ENCODE measurements around the gene PCDHA13.
"Not testable (repeated sequence)": the region's sequence is repeated elsewhere in the genome, so short reads cannot be mapped to it uniquely, and the experiment has no call there.

The PCDHA13 gene

GRCh38 chr5:140868721-140869554 lies 13.0 kb upstream of the PCDHA13 start, which contains the start of gene PCDHA11:
Gene PCDHA11, plus strand, starts transcription at chr5:140868957. Its CDS starts 147 bp downstream, at chr5:140869104.
- DNase-seq = no peak

- no peak for DNase-seq
Observed at GRCh38 chr5:140869555-140869886, 12.4 kb upstream of the PCDHA13 start.

GRCh38 chr5:140870221-140871201 lies 11.4 kb upstream of the PCDHA13 start:
- DNase-seq = no peak

GRCh38 chr5:140875085-140876065 lies 6.5 kb upstream of the PCDHA13 start, which contains the start of gene PCDHA12:
Gene PCDHA12, plus strand, starts transcription at chr5:140875308. Its CDS starts 165 bp downstream, at chr5:140875473.
- no peak for DNase-seq

GRCh38 chr5:140876541-140877261 lies 5.2 kb upstream of the PCDHA13 start:
- DNase-seq = not testable (repeated sequence)

GRCh38 chr5:140877262-140877581 lies 4.7 kb upstream of the PCDHA13 start:
- DNase-seq = no peak

- DNase-seq = no peak
Observed at GRCh38 chr5:140882591-140882899, 621 bp downstream of the PCDHA13 start.

- no peak for DNase-seq
Observed at GRCh38 chr5:140883373-140883772, 1.4 kb downstream of the PCDHA13 start.

GRCh38 chr5:140883927-140884697 lies 2.2 kb downstream of the PCDHA13 start:
- DNase-seq = no peak

- no peak for DNase-seq
Observed at GRCh38 chr5:140916325-140916724, 34.4 kb downstream of the PCDHA13 start.

- DNase-seq = no peak
Observed at GRCh38 chr5:140923601-140924000, 41.7 kb downstream of the PCDHA13 start.

GRCh38 chr5:140925806-140926442 lies 44.0 kb downstream of the PCDHA13 start, which contains the start of gene PCDHAC1:
Gene PCDHAC1, plus strand, starts transcription at chr5:140926299. Its CDS starts 594 bp downstream, at chr5:140926893.
- no peak for DNase-seq

GRCh38 chr5:140926443-140927227 lies 44.7 kb downstream of the PCDHA13 start:
- DNase-seq = peak; percentile 9

- no peak for DNase-seq
Observed at GRCh38 chr5:140927228-140927573, 45.3 kb downstream of the PCDHA13 start.
